GM18499 (cell line): ENCODE results near the gene SELE.
"Not testable (repeated sequence)": the region's sequence is repeated elsewhere in the genome, so short reads cannot be mapped to it uniquely, and the experiment has no call there.

Experiments
- ATAC-seq: cut with Tn5 transposase; IDR thresholded peaks from one replicate; pipeline ENCODE4 v1.9.1; 2021; ENCODE audit warnings: moderate number of reproducible peaks; ENCODE audit not compliant: insufficient read depth, unreplicated experiment

SELE gene

DNA sequence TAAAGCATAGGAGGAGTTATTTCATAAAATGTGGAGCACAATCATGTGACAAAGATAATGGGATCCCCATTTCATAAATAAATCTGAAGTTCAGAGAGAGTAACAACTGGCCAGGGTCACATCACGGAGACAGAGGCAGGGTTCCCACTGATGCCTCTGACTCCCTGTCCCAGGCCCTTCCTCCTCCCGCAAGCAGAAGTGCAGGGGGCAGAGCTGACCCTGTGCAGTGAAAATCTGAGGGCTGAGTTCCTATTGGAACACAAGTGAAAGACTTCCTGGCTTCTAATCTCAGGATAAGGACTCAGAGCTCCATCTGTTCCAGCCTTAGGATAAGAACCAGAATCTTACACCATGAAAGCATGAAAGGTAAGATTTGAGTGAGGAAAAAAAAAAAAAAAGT is 44.5 kb downstream of the SELE start:
- ATAC-seq, result no peak

DNA sequence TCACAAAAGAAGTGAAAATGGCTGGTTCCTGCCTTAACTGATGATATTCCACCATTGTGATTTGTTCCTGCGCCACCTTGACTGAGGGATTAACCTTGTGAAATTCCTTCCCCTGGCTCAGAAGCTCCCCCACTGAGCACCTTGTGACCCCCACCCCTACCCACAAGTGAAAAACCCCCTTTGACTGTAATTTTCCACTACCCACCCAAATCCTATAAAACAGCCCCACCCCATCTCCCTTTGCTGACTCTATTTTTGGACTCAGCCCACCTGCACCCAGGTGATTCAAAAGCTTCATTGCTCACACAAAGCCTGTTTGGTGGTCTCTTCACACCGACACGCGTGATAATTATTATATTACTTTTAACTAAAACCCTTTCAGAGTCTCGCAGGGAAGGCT is 45.5 kb downstream of the SELE start:
- not testable (repeated sequence) for ATAC-seq

- ATAC-seq, result no peak
These were observed 50.2 kb downstream of the SELE start for GRCh38 chr1:169683661-169684060.

DNA sequence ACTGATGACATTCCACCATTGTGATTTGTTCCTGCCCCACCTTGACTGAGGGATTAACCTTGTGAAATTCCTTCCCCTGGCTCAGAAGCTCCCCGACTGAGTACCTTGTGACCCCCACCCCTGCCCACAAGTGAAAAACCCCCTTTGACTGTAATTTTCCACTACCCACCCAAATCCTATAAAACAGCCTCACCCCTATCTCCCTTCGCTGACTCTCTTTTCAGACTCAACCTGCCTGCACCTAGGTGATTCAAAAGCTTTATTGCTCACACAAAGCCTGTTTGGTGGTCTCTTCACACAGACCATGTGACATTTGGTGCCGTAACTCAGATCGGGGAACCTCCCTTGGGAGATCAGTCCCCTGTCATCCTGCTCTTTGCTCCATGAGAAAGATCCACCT is 50.7 kb downstream of the SELE start:
- not testable (repeated sequence) for ATAC-seq

DNA sequence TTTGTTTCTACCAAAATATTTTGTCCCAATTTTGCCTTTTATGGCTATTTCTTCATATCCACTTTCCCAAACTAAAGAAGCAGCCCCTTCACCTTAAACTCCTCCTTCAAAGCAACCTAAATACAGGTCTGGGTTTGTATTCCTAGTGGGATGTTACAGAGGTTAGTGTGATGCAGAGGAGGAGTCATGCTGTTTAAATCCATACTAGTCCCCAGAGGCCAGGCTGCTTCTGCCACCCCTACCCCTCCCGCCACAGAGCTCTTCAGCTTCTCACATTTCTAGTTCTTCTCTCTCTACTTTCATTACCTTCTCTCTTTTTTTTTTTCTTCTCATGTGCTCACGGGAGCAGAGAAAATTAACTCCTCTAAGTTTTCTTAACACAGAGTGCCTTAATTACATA is 51.8 kb downstream of the SELE start:
- no peak for ATAC-seq

- ATAC-seq, result peak; percentile 6
These were observed 52.7 kb downstream of the SELE start for GRCh38 chr1:169681140-169681539.

DNA sequence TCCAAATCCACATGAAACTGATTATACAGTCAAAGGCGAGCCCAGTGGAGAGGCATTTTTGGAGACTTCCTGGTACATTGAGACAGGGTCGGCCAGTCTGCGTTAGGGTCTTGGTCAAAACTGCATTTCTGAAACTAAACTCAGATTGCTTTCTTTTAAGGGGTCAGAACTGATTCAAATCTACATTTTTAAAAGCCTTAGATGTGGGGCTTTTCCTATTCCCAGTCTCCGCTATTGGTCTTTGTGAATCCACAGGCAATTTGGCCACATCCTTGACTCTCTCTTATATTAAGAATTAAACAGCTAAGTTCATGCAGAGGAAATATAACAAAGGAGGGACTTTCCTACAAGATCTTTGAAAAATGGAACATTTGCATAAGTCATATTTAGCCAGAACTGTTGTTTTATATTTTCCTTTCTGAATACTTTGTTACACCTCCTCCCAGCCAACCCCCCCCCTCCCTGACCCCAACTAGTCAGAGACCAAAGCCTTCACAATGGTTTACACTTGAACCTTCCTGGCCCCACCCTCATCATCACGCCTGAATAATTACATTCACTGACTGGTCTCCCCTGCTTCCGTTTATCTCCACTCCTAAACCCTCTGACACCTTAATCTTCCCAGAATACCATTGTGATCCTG is 53.4 kb downstream of the SELE start:
- peak; percentile 46 for ATAC-seq

DNA sequence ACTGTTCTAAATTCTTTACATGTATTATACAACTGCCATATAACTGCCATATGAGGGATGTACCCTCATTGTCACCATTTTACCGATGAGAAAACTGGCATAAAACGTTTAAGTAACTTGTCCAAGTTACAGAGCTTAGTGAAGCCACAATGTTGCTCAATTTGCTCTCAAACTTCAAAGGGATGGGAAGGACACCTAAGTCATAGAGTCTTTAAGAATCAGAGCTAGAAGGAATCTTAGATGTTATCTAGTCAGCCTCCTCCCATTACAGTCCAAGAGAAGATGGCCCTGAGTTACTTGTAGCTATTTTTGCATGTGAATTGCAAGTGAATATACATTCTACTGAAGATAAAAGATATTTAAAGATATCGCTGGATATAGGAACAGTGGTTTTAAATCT is 54.2 kb downstream of the SELE start:
- no peak for ATAC-seq

DNA sequence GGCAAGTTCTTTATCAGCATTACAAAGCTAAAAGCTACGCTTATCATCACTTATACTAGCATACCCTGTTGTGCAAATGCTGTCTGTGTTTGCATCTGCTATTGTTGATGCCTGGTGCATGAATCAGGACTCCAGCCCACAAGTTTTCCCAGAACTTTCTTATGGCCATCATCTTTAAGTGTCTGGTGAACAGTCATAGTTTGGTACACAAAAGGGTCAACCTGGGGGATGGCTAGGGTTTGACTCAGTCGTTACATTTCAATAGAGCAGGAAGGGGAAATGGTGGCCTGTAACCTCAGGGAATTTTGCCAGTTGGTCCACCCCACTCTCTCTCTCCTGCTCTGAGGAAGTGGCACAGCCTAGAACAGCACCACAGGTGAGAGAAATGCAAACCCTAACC is 57.9 kb downstream of the SELE start:
- ATAC-seq, result no peak
